Neuronal stem cell (in vitro differentiated cells): ENCODE measurements around the gene SLC6A17.

Source experiments
- DNase-seq: peaks from one replicate; pipeline ENCODE4 v3.0.0-alpha.2; 2013; ENCODE audit warnings: low spot score
- H2AFZ ChIP-seq: one replicate; pipeline ENCODE4 v1.6.1; 2013; ENCODE audit warnings: mild to moderate bottlenecking, low read length, inconsistent platforms
- H2AK5ac ChIP-seq: 2 replicates; pipeline ENCODE4 v1.6.1; 2013; ENCODE audit warnings: low read depth, mild to moderate bottlenecking, inconsistent platforms, low read length, moderate library complexity, mixed read lengths
- H2BK120ac ChIP-seq: 2 replicates; pipeline ENCODE4 v1.6.1; 2013; ENCODE audit warnings: low read depth, mild to moderate bottlenecking, inconsistent platforms, low read length, moderate library complexity, mixed read lengths
- H2BK12ac ChIP-seq: one replicate; pipeline ENCODE4 v1.6.1; 2013; ENCODE audit warnings: low read length, inconsistent platforms
- H2BK15ac ChIP-seq: 2 replicates; pipeline ENCODE4 v1.6.1; 2013; ENCODE audit warnings: mild to moderate bottlenecking, low read length, inconsistent platforms, mixed read lengths
- H2BK5ac ChIP-seq: one replicate; pipeline ENCODE4 v1.6.1; 2013; ENCODE audit warnings: inconsistent platforms, mild to moderate bottlenecking, low read length, moderate library complexity
- H3K14ac ChIP-seq: one replicate; pipeline ENCODE4 v1.6.1; 2013; ENCODE audit warnings: low read length, inconsistent platforms
- H3K18ac ChIP-seq: 2 replicates; pipeline ENCODE4 v1.6.1; 2013; ENCODE audit warnings: low read length, inconsistent platforms
- H3K23ac ChIP-seq: 2 replicates; pipeline ENCODE4 v1.6.1; 2013; ENCODE audit warnings: low read depth, mild to moderate bottlenecking, mixed read lengths, low read length, inconsistent platforms; ENCODE audit not compliant: poor library complexity
- H3K27ac ChIP-seq: replicated peaks from 3 replicates; pipeline ENCODE4 v1.5.1; 2013; ENCODE audit warnings: low read length, inconsistent platforms
- H3K27me3 ChIP-seq, 3 experiments: 2 replicates each; pipeline ENCODE4 v1.6.1; 2013; ENCODE audit warnings: low read length in 3 of 3, mild to moderate bottlenecking in 2 of 3, inconsistent platforms in 1 of 3, low read depth in 1 of 3, mixed read lengths in 1 of 3, moderate library complexity in 1 of 3; ENCODE audit not compliant: control insufficient read depth in 3 of 3, insufficient read depth in 3 of 3
- H3K36me3 ChIP-seq, 2 donors: replicated peaks in 1 of 2; 2 replicates each; pipeline ENCODE4 v1.6.1; 2013; ENCODE audit warnings: low read length in 2 of 2; ENCODE audit not compliant: control insufficient read depth in 2 of 2, insufficient read depth in 2 of 2
- H3K4ac ChIP-seq: 2 replicates; pipeline ENCODE4 v1.6.1; 2013; ENCODE audit warnings: inconsistent platforms, mild to moderate bottlenecking, low read length, moderate library complexity
- H3K4me1 ChIP-seq, 2 donors: 1 replicate in 1 of 2; 2 replicates in 1 of 2; pipeline ENCODE4 v1.6.1; 2013; ENCODE audit warnings: low read length in 2 of 2, low read depth in 1 of 2; ENCODE audit not compliant: control insufficient read depth in 2 of 2, insufficient read depth in 1 of 2
- H3K4me2 ChIP-seq: one replicate; pipeline ENCODE4 v1.6.1; 2013; ENCODE audit warnings: mild to moderate bottlenecking, low read length, inconsistent platforms; ENCODE audit not compliant: insufficient read depth, poor library complexity, severe bottlenecking
- H3K4me3 ChIP-seq, 2 donors: 2 replicates each; pipeline ENCODE4 v1.5.1; 2013; ENCODE audit warnings: low read length in 2 of 2, mild to moderate bottlenecking in 2 of 2, inconsistent platforms in 1 of 2, moderate library complexity in 1 of 2
- H3K79me1 ChIP-seq: one replicate; pipeline ENCODE4 v1.6.1; 2013; ENCODE audit warnings: low read depth, mild to moderate bottlenecking, inconsistent platforms, low read length, moderate library complexity
- H3K9ac ChIP-seq: one replicate; pipeline ENCODE4 v1.6.1; 2013; ENCODE audit warnings: mild to moderate bottlenecking, low read depth, low read length, inconsistent platforms; ENCODE audit not compliant: poor library complexity
- H3K9me3 ChIP-seq, 2 donors: replicated peaks in 1 of 2; 2 replicates each; pipeline versions ENCODE3 to v1.6.1; 2013; ENCODE audit warnings: low read length in 2 of 2, mild to moderate bottlenecking in 2 of 2, inconsistent platforms in 1 of 2, low read depth in 1 of 2, mixed read lengths in 1 of 2, moderate library complexity in 1 of 2; ENCODE audit not compliant: control insufficient read depth in 2 of 2, insufficient read depth in 1 of 2
- H4K8ac ChIP-seq: one replicate; pipeline ENCODE4 v1.6.1; 2013; ENCODE audit warnings: low read depth, mild to moderate bottlenecking, inconsistent platforms, low read length, moderate library complexity
- H4K91ac ChIP-seq: one replicate; pipeline ENCODE4 v1.6.1; 2013; ENCODE audit warnings: low read length, low read depth, mild to moderate bottlenecking, inconsistent platforms; ENCODE audit not compliant: poor library complexity
- WGBS, 2 donors: extraction: QIAGEN DNeasy Blood & Tissue Kit; methylation state at CpG; one replicate each; pipeline ENCODE4 v1.1.7; 2013; ENCODE audit warnings: missing lambda C conversion rate in 2 of 2, mixed read lengths in 1 of 2; ENCODE audit not compliant: insufficient read length in 2 of 2, insufficient replicate concordance in 1 of 2; ENCODE audit errors: extremely low coverage in 2 of 2; 5-methylcytosine and 5-hydroxymethylcytosine counted together

The SLC6A17 gene

GRCh38 chr1:110185181-110185580 is 34.9 kb downstream of the SLC6A17 start:
- H3K18ac ChIP-seq: peak overlapping the region; percentile 24
- H2BK15ac ChIP-seq: no peak overlapping the region
- no peak overlapping the region for H3K14ac ChIP-seq
- peak overlapping the region; percentile 15 for H2AK5ac ChIP-seq
- H2BK12ac ChIP-seq: peak overlapping the region; percentile 75
- no peak overlapping the region for H3K4me3 ChIP-seq
- no peak overlapping the region for H3K27ac ChIP-seq
- no peak overlapping the region for H2BK5ac ChIP-seq
- H3K9me3 ChIP-seq: no peaks in the 10 kb centered on the region
- H3K23ac ChIP-seq: no peak overlapping the region
- H4K91ac ChIP-seq: no peak overlapping the region
- no peak overlapping the region for H3K4ac ChIP-seq
- H3K9ac ChIP-seq: no peak overlapping the region
- H3K79me1 ChIP-seq: no peaks in the 10 kb centered on the region
- H4K8ac ChIP-seq: no peak overlapping the region
- no peaks in the 10 kb centered on the region for H3K4me1 ChIP-seq
- no peak for DNase-seq
- H2AFZ ChIP-seq: no peak overlapping the region
- H3K36me3 ChIP-seq: no peaks in the 10 kb centered on the region
- peaks cover 0 to 63% (median 0%) of the 10 kb centered on the region in 3 experiments for H3K27me3 ChIP-seq
- H3K4me2 ChIP-seq: no peak overlapping the region
- H2BK120ac ChIP-seq: no peak overlapping the region
- no CpG with 5 or more reads among the region's 10 CpGs for WGBS, 2 donors

- Histone ChIP-seq H3K4me3 (no peak overlapping the region), H3K4ac (no peak overlapping the region), H2BK15ac (no peak overlapping the region)
These were observed 36.3 kb downstream of the SLC6A17 start for GRCh38 chr1:110186558-110186957.

GRCh38 chr1:110187139-110187890 is 37.0 kb downstream of the SLC6A17 start:
- Histone ChIP-seq H3K27me3 (peaks cover 0 to 66% (median 0%) of the 10 kb centered on the region in 3 experiments), H3K4me2 (no peak overlapping the region), H3K9me3 (no peaks in the 10 kb centered on the region), H2BK12ac (no peak overlapping the region), H4K8ac (no peak overlapping the region), H2AK5ac (no peak overlapping the region), H3K36me3 (no peaks in the 10 kb centered on the region), H3K18ac (no peak overlapping the region), H3K4me1 (no peaks in the 10 kb centered on the region), H4K91ac (no peak overlapping the region), H3K9ac (no peak overlapping the region), H3K27ac (no peak overlapping the region), H2BK5ac (no peak overlapping the region), H3K4ac (no peak overlapping the region), H3K14ac (no peak overlapping the region), H2BK15ac (no peak overlapping the region), H2BK120ac (no peak overlapping the region), H2AFZ (no peak overlapping the region), H3K79me1 (no peaks in the 10 kb centered on the region), H3K23ac (no peak overlapping the region), H3K4me3 (no peak overlapping the region)
- WGBS, 2 donors: no CpG with 5 or more reads among the region's 10 CpGs
- DNase-seq: no peak

More at GRCh38 chr1:110186558-110186957, 36.3 kb downstream of the SLC6A17 start:
- Histone ChIP-seq H4K91ac (no peak overlapping the region), H2BK12ac (no peak overlapping the region), H3K9ac (no peak overlapping the region), H3K18ac (no peak overlapping the region), H3K9me3 (no peaks in the 10 kb centered on the region), H4K8ac (no peak overlapping the region), H3K36me3 (no peaks in the 10 kb centered on the region), H2BK5ac (no peak overlapping the region), H2BK120ac (no peak overlapping the region), H3K27ac (no peak overlapping the region), H3K23ac (no peak overlapping the region), H3K4me2 (no peak overlapping the region), H2AFZ (no peak overlapping the region), H3K79me1 (no peaks in the 10 kb centered on the region), H3K4me1 (no peaks in the 10 kb centered on the region), H3K27me3 (peaks cover 0 to 67% (median 0%) of the 10 kb centered on the region in 3 experiments), H3K14ac (no peak overlapping the region), H2AK5ac (no peak overlapping the region)
- no CpG with 5 or more reads among the region's 5 CpGs for WGBS, 2 donors
- DNase-seq: no peak

- Histone ChIP-seq H3K23ac (no peak overlapping the region), H2BK5ac (no peak overlapping the region), H3K4me2 (no peak overlapping the region), H3K9me3 (no peaks in the 10 kb centered on the region), H3K27me3 (peaks cover 0 to 70% (median 0%) of the 10 kb centered on the region in 3 experiments), H2BK12ac (no peak overlapping the region), H3K27ac (no peak overlapping the region), H3K14ac (no peak overlapping the region), H3K9ac (no peak overlapping the region), H2BK120ac (no peak overlapping the region), H3K4ac (no peak overlapping the region), H3K79me1 (no peaks in the 10 kb centered on the region), H4K91ac (no peak overlapping the region), H2AFZ (no peak overlapping the region), H3K36me3 (no peaks in the 10 kb centered on the region), H3K4me3 (no peak overlapping the region), H2AK5ac (no peak overlapping the region), H3K4me1 (no peaks in the 10 kb centered on the region), H3K18ac (no peak overlapping the region), H4K8ac (no peak overlapping the region), H2BK15ac (no peak overlapping the region)
- no CpG with 5 or more reads among the region's 6 CpGs for WGBS, 2 donors
- DNase-seq: no peak
These were observed 37.8 kb downstream of the SLC6A17 start for GRCh38 chr1:110188035-110188618.
